HepG2 (cell line): ENCODE results near the gene LLGL2. TPM values are rescaled to one million over a fixed set of nuclear protein-coding genes. Genes with fewer than 3 reads are reported as not detected.

ENCODE experiments used
- ATAC-seq: fragments of 200-7000 bp; cut with Tn5 transposase; 3 replicates; pipeline ENCODE4 v1.9.1; 2020; ENCODE audit warnings: mild to moderate bottlenecking, moderate library complexity
- BruUV-seq: library from RNA; stranded (reverse); fragments of 400-500 nt; replicated peaks from 2 replicates; lab custom pipeline; 2021; lab: Mats Ljungman, UMichigan
- CTCF ChIA-PET: fragments of 300-600 bp; formaldehyde crosslinking; extraction: SDS; loops from one replicate; lab custom pipeline; 2021; ENCODE audit warnings: low total read pairs, inconsistent platforms, low intra/inter-chr PET ratio; lab: Yijun Ruan, JAX
- POLR2A ChIA-PET: fragments of 350-600 bp; sonication (Branson Sonifier 250); formaldehyde crosslinking; loops from one replicate; lab custom pipeline; 2020; ENCODE audit warnings: antibody characterized with exemption, inconsistent platforms; lab: Yijun Ruan, JAX
- DNase-seq: peaks from one replicate; pipeline ENCODE4 v3.0.0-alpha.2; 2015; ENCODE audit warnings: low spot score
- FAIRE-seq: peaks from 3 replicates; lab custom pipeline; 2011; peaks lifted over from hg19 to GRCh38; lab: Jason Lieb, UNC
- H2AFZ ChIP-seq: one replicate; pipeline ENCODE4 v1.6.1; 2011; ENCODE audit warnings: low read length, inconsistent platforms
- H3K27ac ChIP-seq: fragments of 300-600 bp; 3 replicates; pipeline ENCODE4 v1.8.0; 2011; ENCODE audit warnings: mixed run types, mild to moderate bottlenecking, mixed read lengths, low read length, inconsistent platforms; ENCODE audit not compliant: insufficient read depth; ENCODE audit errors: extremely low read length
- H3K27me3 ChIP-seq, 2 experiments: fragments of 200-600 bp in 1 of 2; 2 replicates in 1 of 2; 3 replicates in 1 of 2; pipeline versions ENCODE4 v1.6.0 to v1.8.0; 2011; ENCODE audit warnings: low read length in 2 of 2, mild to moderate bottlenecking in 2 of 2, moderate library complexity in 2 of 2, inconsistent platforms in 1 of 2; ENCODE audit not compliant: insufficient read depth in 2 of 2, control insufficient read depth in 1 of 2
- H3K36me3 ChIP-seq, 2 experiments: fragments of 200-600 bp in 1 of 2; replicated peaks in 1 of 2; 2 replicates in 1 of 2; 3 replicates in 1 of 2; pipeline versions ENCODE4 v1.5.1 to v1.8.0; 2011; ENCODE audit warnings: low read length in 2 of 2, inconsistent platforms in 1 of 2; ENCODE audit not compliant: insufficient read depth in 2 of 2, control insufficient read depth in 1 of 2
- H3K4me1 ChIP-seq: 2 replicates; pipeline ENCODE4 v1.5.1; 2012; ENCODE audit warnings: low read length, inconsistent platforms; ENCODE audit not compliant: insufficient read depth
- H3K4me2 ChIP-seq: 2 replicates; pipeline ENCODE4 v1.6.0; 2011; ENCODE audit warnings: low read depth, low read length, inconsistent platforms
- H3K4me3 ChIP-seq, 3 experiments: fragments of 200-600 bp in 1 of 3; sonication (generic), shearing (Covaris generic) in 1 of 3; replicated peaks in 1 of 3; 2 replicates each; pipeline ENCODE4 v1.5.1; 2011 to 2016; ENCODE audit warnings: low read length in 3 of 3, inconsistent platforms in 2 of 3, low read depth in 2 of 3, mild to moderate bottlenecking in 2 of 3, control low read depth in 1 of 3, mixed read lengths in 1 of 3; ENCODE audit not compliant: insufficient read depth in 1 of 3
- H3K79me2 ChIP-seq: one replicate; pipeline ENCODE4 v1.6.1; 2011; ENCODE audit warnings: low read length, inconsistent platforms; ENCODE audit not compliant: insufficient read depth
- H3K9ac ChIP-seq: 2 replicates; pipeline ENCODE4 v1.6.0; 2011; ENCODE audit warnings: mild to moderate bottlenecking, low read depth, low read length, inconsistent platforms; ENCODE audit not compliant: insufficient read depth
- H3K9me3 ChIP-seq: 2 replicates; pipeline ENCODE4 v1.5.1; 2012; ENCODE audit warnings: mild to moderate bottlenecking, low read length
- H4K20me1 ChIP-seq: 2 replicates; pipeline ENCODE4 v1.6.0; 2011; ENCODE audit warnings: inconsistent platforms, mild to moderate bottlenecking, low read length, moderate library complexity; ENCODE audit not compliant: insufficient read depth
- DRAP1 ChIP-seq: IDR thresholded peaks from 2 replicates; pipeline ENCODE4 v1.6.1; 2016; ENCODE audit warnings: missing genetic modification reagents, missing compliant biosample characterization
- ELF3 ChIP-seq: IDR thresholded peaks from 2 replicates; pipeline ENCODE4 v1.6.1; 2016; ENCODE audit warnings: missing genetic modification reagents, missing compliant biosample characterization
- FUBP1 ChIP-seq: sonication (generic); formaldehyde crosslinking; IDR thresholded peaks from 2 replicates; pipeline ENCODE4 v1.5.1; 2020; ENCODE audit warnings: missing genetic modification reagents, mild to moderate bottlenecking, borderline replicate concordance
- HMGA1 ChIP-seq: sonication (generic); formaldehyde crosslinking; conservative IDR thresholded peaks from 2 replicates; pipeline ENCODE4 v1.4.0; 2020; ENCODE audit warnings: missing genetic modification reagents
- HNRNPL ChIP-seq: fragments of 200-400 bp; formaldehyde crosslinking; IDR thresholded peaks from 2 replicates; pipeline ENCODE4 v1.6.1; 2017; ENCODE audit warnings: mild to moderate bottlenecking, low read depth, low read length
- KLF16 ChIP-seq, 2 experiments: sonication (generic) in 1 of 2; formaldehyde crosslinking in 1 of 2; IDR thresholded peaks; 2 replicates each; pipeline versions ENCODE4 v1.6.1 to v1.8.0; 2016 to 2023; ENCODE audit warnings: missing genetic modification reagents in 2 of 2, missing compliant biosample characterization in 1 of 2
- PHB2 ChIP-seq: fragments of 450-650 bp; IDR thresholded peaks from 2 replicates; pipeline ENCODE4 v1.6.1; 2018; ENCODE audit not compliant: partially characterized antibody
- RAD21 ChIP-seq: fragments of 450-650 bp; formaldehyde crosslinking; IDR thresholded peaks from 2 replicates; pipeline ENCODE4 v1.5.0; 2020; ENCODE audit warnings: mild to moderate bottlenecking
- RXRB ChIP-seq: IDR thresholded peaks from 2 replicates; pipeline ENCODE4 v1.6.1; 2016; ENCODE audit warnings: borderline replicate concordance, missing genetic modification reagents, missing compliant biosample characterization
- SAP130 ChIP-seq: IDR thresholded peaks from 2 replicates; pipeline ENCODE4 v1.6.1; 2016; ENCODE audit warnings: low read depth
- SMC3 ChIP-seq: IDR thresholded peaks from 2 replicates; pipeline ENCODE4 v1.6.1; 2011; ENCODE audit warnings: low read length, improper control_type of control experiment
- SRSF4 ChIP-seq: fragments of 200-400 bp; formaldehyde crosslinking; IDR thresholded peaks from one replicate; pipeline ENCODE4 v1.6.1; 2018; ENCODE audit warnings: mild to moderate bottlenecking, low read depth, low read length, moderate library complexity; ENCODE audit not compliant: poor library complexity, severe bottlenecking
- STAG1 ChIP-seq: sonication (generic); formaldehyde crosslinking; IDR thresholded peaks from 2 replicates; pipeline ENCODE4 v1.4.0; 2020; ENCODE audit warnings: missing genetic modification reagents
- TFAP4 ChIP-seq: sonication (generic); IDR thresholded peaks from 2 replicates; pipeline ENCODE4 v1.6.1; 2016; ENCODE audit warnings: low read depth, borderline replicate concordance
- ZNF253 ChIP-seq: sonication (generic); formaldehyde crosslinking; IDR thresholded peaks from 2 replicates; pipeline ENCODE4 v1.8.0; 2022; ENCODE audit warnings: mild to moderate bottlenecking, missing genetic modification reagents, borderline replicate concordance
- ZNF317 ChIP-seq: sonication (generic); formaldehyde crosslinking; IDR thresholded peaks from 2 replicates; pipeline ENCODE4 v1.5.0; 2020; ENCODE audit warnings: mild to moderate bottlenecking, missing genetic modification reagents
- ZNF329 ChIP-seq: sonication (generic); formaldehyde crosslinking; IDR thresholded peaks from 2 replicates; pipeline ENCODE4 v1.9.0; 2021; ENCODE audit warnings: low read depth, mild to moderate bottlenecking, missing genetic modification reagents
- ZNF34 ChIP-seq: sonication (generic); formaldehyde crosslinking; IDR thresholded peaks from 2 replicates; pipeline ENCODE4 v1.4.0; 2020; ENCODE audit warnings: mild to moderate bottlenecking, missing genetic modification reagents, borderline replicate concordance
- ZNF567 ChIP-seq: sonication (generic); formaldehyde crosslinking; IDR thresholded peaks from 2 replicates; pipeline ENCODE4 v1.8.1; 2023; ENCODE audit warnings: mild to moderate bottlenecking, missing genetic modification reagents, borderline replicate concordance
- ZNF572 ChIP-seq: sonication (generic); formaldehyde crosslinking; IDR thresholded peaks from 2 replicates; pipeline ENCODE4 v1.5.1; 2020; ENCODE audit warnings: mild to moderate bottlenecking, missing genetic modification reagents
- ZNF720 ChIP-seq: sonication (generic); formaldehyde crosslinking; IDR thresholded peaks from 2 replicates; pipeline ENCODE4 v1.4.0; 2020; ENCODE audit warnings: missing genetic modification reagents
- ZNF776 ChIP-seq: sonication (generic); formaldehyde crosslinking; IDR thresholded peaks from 2 replicates; pipeline ENCODE4 v1.4.0; 2020; ENCODE audit warnings: mild to moderate bottlenecking, missing genetic modification reagents
- WGBS: methylation state at CpG from one replicate; pipeline ENCODE4 v1.1.6; 2017; ENCODE audit warnings: low lambda C conversion rate; 5-methylcytosine and 5-hydroxymethylcytosine counted together
- in situ Hi-C: cut with HindIII; loops from 2 replicates; pipeline ENCODE4 v1.10.0; 2017; ENCODE audit warnings: low pct_unique_long_range_greater_than_20kb; ENCODE audit not compliant: extremely low pct_ligation_motif_present
- intact Hi-C: fragments of 100-400 bp; cut with micrococcal nuclease; formaldehyde crosslinking; loops from one replicate; pipeline ENCODE4 v1.10.0; 2022; ENCODE audit not compliant: unreplicated experiment
- polyA plus RNA-seq, 8 experiments: library from polyadenylated mRNA; depleted of rRNA in 3 of 8; stranded (reverse) in 7 of 8; unstranded in 1 of 8; fragments of >200 nt; fragmentation: Illumina TruSeq in 4 of 8; extraction: Trizol in 4 of 8; gene quantifications; 2 replicates each; pipeline versions ENCODE4 v1.2.1 to v1.2.3, GENCODE V29; 2011 to 2016; ENCODE audit warnings: low read depth in 4 of 8, missing spikeins in 1 of 8, mixed read lengths in 1 of 8; ENCODE audit not compliant: insufficient read depth in 1 of 8
- total RNA-seq, 5 experiments: library from RNA; depleted of rRNA; stranded (reverse); fragments of >200 nt; fragmentation: Illumina TruSeq; extraction: Trizol; gene quantifications; 2 replicates each; pipeline ENCODE4 v1.2.3, GENCODE V29; 2016; ENCODE audit warnings: low read depth in 1 of 5

LLGL2 gene
- total and polyA plus RNA-seq, 2 of the 13 experiments (the other 11 are each of a cell fraction or from before 2014, with no cell fraction given) = 83.0 to 86.7 TPM

GRCh38 chr17:75591722-75592302 is 66.3 kb downstream of the LLGL2 start:
- ChIA-PET POLR2A (interaction anchor here (0.8 to 2.1 kb wide), 3 partner anchors 9 to 136 kb away, joined by 3 to 8 read pairs (median 3); no protein-coding TSS in a partner anchor), CTCF (no interaction called here)
- H3K9me3 ChIP-seq = no peaks in the 10 kb centered on the region
- no peaks in the 10 kb centered on the region for H4K20me1 ChIP-seq
- FAIRE-seq (no peak), ATAC-seq (peak; percentile 37), DNase-seq (peak; percentile 32)
- peaks cover 29% of the 10 kb centered on the region for H3K4me1 ChIP-seq
- no peaks in the 10 kb centered on the region for H3K79me2 ChIP-seq
- H3K4me3 ChIP-seq = peak overlapping the region in 1 of 3 experiments; percentile 20; a peak in 1 of 6 replicates
- no peaks in the 10 kb centered on the region for H3K36me3 ChIP-seq
- BruUV-seq = no TSS peak
- H3K4me2 ChIP-seq = peak overlapping the region; percentile 50; the same call in 1 of the 2 replicates
- 57% methylated on average over 5 of the region's 7 CpGs for WGBS
- H3K9ac ChIP-seq = no peak overlapping the region
- no peak overlapping the region for H3K27ac ChIP-seq
- in situ Hi-C loops (loop anchor here (10.0 kb wide), 1 partner anchor 167 kb away; no protein-coding TSS in a partner anchor), intact Hi-C loops (no loop called here)
- H2AFZ ChIP-seq = no peak overlapping the region
- H3K27me3 ChIP-seq = peaks cover 20 to 31% of the 10 kb centered on the region in 2 experiments; a peak in 4 of 5 replicates
- TF ChIP-seq ZNF34 (no peak), HNRNPL (0 out of 2 replicates have a peak, but pooled peaks have one; percentile 38), KLF16 (CRISPR knock-in tag; IDR thresholded peaks at IDR 0.05) (no peak), FUBP1 (CRISPR knock-in tag) (no peak), ZNF567 (CRISPR knock-in tag) (no peak), SAP130 (CRISPR knock-in tag) (peak; percentile 30; the same call in 1 of the 2 replicates), SMC3 (peak; percentile 36; the same call in 1 of the 2 replicates), PHB2 (no peak), ELF3 (CRISPR knock-in tag) (peak; percentile 15; the same call in 1 of the 2 replicates), TFAP4 (peak; percentile 62; the same call in 1 of the 2 replicates), HMGA1 (CRISPR knock-in tag) (no peak), ZNF317 (peak; percentile 97), ZNF720 (CRISPR knock-in tag) (no peak), DRAP1 (CRISPR knock-in tag) (no peak), ZNF329 (no peak), ZNF572 (peak; percentile 17; the same call in 1 of the 2 replicates), ZNF253 (CRISPR knock-in tag) (0 out of 2 replicates have a peak, but pooled peaks have one; percentile 19), ZNF776 (CRISPR knock-in tag) (0 out of 2 replicates have a peak, but pooled peaks have one; percentile 18), RAD21 (CRISPR knock-in tag) (peak; percentile 70; the same call in 1 of the 2 replicates), STAG1 (CRISPR knock-in tag) (peak; percentile 83), SRSF4 (no peak), RXRB (CRISPR knock-in tag) (no peak)
